Astrocyte (in vitro differentiated cells and primary cell): Measurements from ENCODE around the gene TSC22D1. TPM values are rescaled to one million over a fixed set of nuclear protein-coding genes. Genes with fewer than 3 reads are reported as not detected.
A peak's percentile ranks its signal among the peaks of the same experiment; 100 is the strongest.

Experiments used
- DNase-seq: peaks from one replicate; pipeline ENCODE4 v3.0.0-alpha.2; 2010; ENCODE audit warnings: low read depth
- FAIRE-seq: peaks from 2 replicates; lab custom pipeline; 2011; peaks lifted over from hg19 to GRCh38; lab: Jason Lieb, UNC
- H2AFZ ChIP-seq: 2 replicates; pipeline ENCODE4 v1.6.0; 2012; ENCODE audit warnings: low read depth, low read length, inconsistent platforms
- H3K27ac ChIP-seq: 2 replicates; pipeline ENCODE4 v1.5.1; 2011; ENCODE audit warnings: low read depth, low read length, inconsistent platforms
- H3K27me3 ChIP-seq: 2 replicates; pipeline ENCODE4 v1.6.0; 2011; ENCODE audit warnings: low read length, inconsistent platforms; ENCODE audit not compliant: insufficient read depth
- H3K36me3 ChIP-seq: 2 replicates; pipeline ENCODE4 v1.5.1; 2011; ENCODE audit warnings: low read length, inconsistent platforms; ENCODE audit not compliant: insufficient read depth
- H3K4me1 ChIP-seq: 2 replicates; pipeline ENCODE4 v1.5.1; 2011; ENCODE audit warnings: low read length, inconsistent platforms; ENCODE audit not compliant: insufficient read depth
- H3K4me2 ChIP-seq: 2 replicates; pipeline ENCODE4 v1.6.0; 2012; ENCODE audit warnings: low read length, inconsistent platforms
- H3K4me3 ChIP-seq: 2 replicates; pipeline ENCODE4 v1.5.1; 2011; ENCODE audit warnings: low read depth, mild to moderate bottlenecking, low read length, inconsistent platforms; ENCODE audit not compliant: insufficient read depth
- H3K79me2 ChIP-seq: 2 replicates; pipeline ENCODE4 v1.6.0; 2012; ENCODE audit warnings: mild to moderate bottlenecking, low read length, inconsistent platforms; ENCODE audit not compliant: insufficient read depth
- H3K9ac ChIP-seq: 2 replicates; pipeline ENCODE4 v1.6.0; 2012; ENCODE audit warnings: mild to moderate bottlenecking, low read length, inconsistent platforms
- H3K9me3 ChIP-seq: 2 replicates; pipeline ENCODE4 v1.5.1; 2012; ENCODE audit warnings: low read depth, mild to moderate bottlenecking, low read length, inconsistent platforms; ENCODE audit not compliant: insufficient read depth
- H4K20me1 ChIP-seq: 2 replicates; pipeline ENCODE4 v1.6.0; 2012; ENCODE audit warnings: low read length, inconsistent platforms; ENCODE audit not compliant: insufficient read depth
- H3K27ac Mint-ChIP-seq: one replicate; pipeline ENCODE4 v1.8.0; 2021; ENCODE audit warnings: mild to moderate bottlenecking, mixed read lengths; ENCODE audit not compliant: unreplicated experiment
- H3K27me3 Mint-ChIP-seq: one replicate; pipeline ENCODE4 v1.8.0; 2021; ENCODE audit warnings: low read depth, mixed read lengths; ENCODE audit not compliant: unreplicated experiment
- H3K36me3 Mint-ChIP-seq: one replicate; pipeline ENCODE4 v1.8.0; 2021; ENCODE audit warnings: low read depth, mixed read lengths; ENCODE audit not compliant: unreplicated experiment
- H3K4me1 Mint-ChIP-seq: one replicate; pipeline ENCODE4 v1.8.0; 2021; ENCODE audit warnings: low read depth, mixed read lengths; ENCODE audit not compliant: unreplicated experiment
- H3K4me3 Mint-ChIP-seq: one replicate; pipeline ENCODE4 v1.8.0; 2021; ENCODE audit warnings: mild to moderate bottlenecking, moderate library complexity, mixed read lengths; ENCODE audit not compliant: unreplicated experiment
- H3K9me3 Mint-ChIP-seq: one replicate; pipeline ENCODE4 v1.8.0; 2021; ENCODE audit warnings: mild to moderate bottlenecking, mixed read lengths; ENCODE audit not compliant: unreplicated experiment
- EZH2 ChIP-seq: IDR thresholded peaks from 2 replicates; pipeline ENCODE4 v1.6.1; 2012; ENCODE audit warnings: mild to moderate bottlenecking, low read length, inconsistent platforms; ENCODE audit not compliant: insufficient read depth
- total RNA-seq: library from RNA; stranded (reverse); gene quantifications from 2 replicates; pipeline ENCODE4 v1.2.1, GENCODE V29; 2021
- TF ChIP-seq, protein P1 (sequence below): IDR thresholded peaks from 2 replicates; pipeline ENCODE4 v1.5.1; 2011; ENCODE audit warnings: low read depth, mild to moderate bottlenecking, inconsistent platforms, low read length, moderate library complexity; ENCODE audit not compliant: insufficient read depth

The TSC22D1 gene
- total RNA-seq, 1 donor from 2014 or later: 96.2 TPM

DNA sequence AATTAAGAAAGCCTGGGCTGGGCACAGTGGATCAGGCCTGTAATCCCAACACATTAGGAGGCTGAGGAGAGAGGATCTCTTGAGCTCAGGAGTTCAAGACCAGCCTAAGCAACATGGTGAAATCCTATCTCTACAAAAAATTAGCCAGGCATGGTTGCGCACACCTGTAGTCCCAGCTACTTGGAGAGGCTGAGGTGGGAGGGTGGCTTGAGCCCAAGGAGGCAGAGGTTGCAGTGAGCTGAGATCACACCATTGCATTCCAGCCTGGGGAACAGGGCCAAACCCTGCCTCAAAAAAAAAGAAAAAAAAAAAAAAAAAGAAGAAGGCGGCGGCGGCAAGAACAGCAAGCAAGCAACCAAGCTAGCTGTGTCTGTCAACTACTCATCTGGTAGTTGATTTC lies 26.7 kb downstream of the TSC22D1 start:
- TF ChIP-seq, protein P1, sequence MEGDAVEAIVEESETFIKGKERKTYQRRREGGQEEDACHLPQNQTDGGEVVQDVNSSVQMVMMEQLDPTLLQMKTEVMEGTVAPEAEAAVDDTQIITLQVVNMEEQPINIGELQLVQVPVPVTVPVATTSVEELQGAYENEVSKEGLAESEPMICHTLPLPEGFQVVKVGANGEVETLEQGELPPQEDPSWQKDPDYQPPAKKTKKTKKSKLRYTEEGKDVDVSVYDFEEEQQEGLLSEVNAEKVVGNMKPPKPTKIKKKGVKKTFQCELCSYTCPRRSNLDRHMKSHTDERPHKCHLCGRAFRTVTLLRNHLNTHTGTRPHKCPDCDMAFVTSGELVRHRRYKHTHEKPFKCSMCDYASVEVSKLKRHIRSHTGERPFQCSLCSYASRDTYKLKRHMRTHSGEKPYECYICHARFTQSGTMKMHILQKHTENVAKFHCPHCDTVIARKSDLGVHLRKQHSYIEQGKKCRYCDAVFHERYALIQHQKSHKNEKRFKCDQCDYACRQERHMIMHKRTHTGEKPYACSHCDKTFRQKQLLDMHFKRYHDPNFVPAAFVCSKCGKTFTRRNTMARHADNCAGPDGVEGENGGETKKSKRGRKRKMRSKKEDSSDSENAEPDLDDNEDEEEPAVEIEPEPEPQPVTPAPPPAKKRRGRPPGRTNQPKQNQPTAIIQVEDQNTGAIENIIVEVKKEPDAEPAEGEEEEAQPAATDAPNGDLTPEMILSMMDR: no peak
- no peak for TF ChIP-seq EZH2
- Histone ChIP-seq H3K4me1 (no peaks in the 10 kb centered on the region), H3K36me3 (peaks cover 9% of the 10 kb centered on the region), H4K20me1 (peaks cover 51% of the 10 kb centered on the region), H3K27ac (no peak overlapping the region), H3K27me3 (no peaks in the 10 kb centered on the region), H3K4me2 (no peak overlapping the region), H2AFZ (no peak overlapping the region), H3K79me2 (peaks cover 85% of the 10 kb centered on the region), H3K4me3 (no peak overlapping the region), H3K9me3 (no peaks in the 10 kb centered on the region), H3K9ac (no peak overlapping the region)
- no peak overlapping the region for H3K4me3 Mint-ChIP-seq
- no peaks in the 10 kb centered on the region for H3K4me1 Mint-ChIP-seq
- H3K27ac Mint-ChIP-seq: no peak overlapping the region
- H3K27me3 Mint-ChIP-seq: no peaks in the 10 kb centered on the region
- H3K9me3 Mint-ChIP-seq: no peaks in the 10 kb centered on the region
- peaks cover 5% of the 10 kb centered on the region for H3K36me3 Mint-ChIP-seq
- FAIRE-seq: no peak
- peak; percentile 16 for DNase-seq

DNA sequence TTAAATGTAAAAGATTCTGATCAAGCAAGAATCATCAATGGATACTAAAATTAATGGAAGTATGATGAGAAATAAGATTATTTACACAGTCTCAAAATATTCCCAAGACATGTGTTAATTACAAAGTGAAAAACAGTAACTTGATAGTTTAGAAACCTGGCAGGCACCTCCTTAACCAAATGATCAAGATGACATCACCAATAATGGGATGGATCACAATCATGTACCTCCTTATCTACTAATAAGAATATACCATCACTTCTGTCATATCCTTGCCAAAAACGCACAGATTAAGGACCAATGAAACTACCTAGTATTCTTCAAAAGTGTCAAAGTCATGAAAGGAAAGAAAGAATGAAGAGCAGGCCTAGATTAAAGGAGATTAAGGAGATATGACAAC lies 30.0 kb downstream of the TSC22D1 start:
- Histone ChIP-seq H3K27me3 (no peaks in the 10 kb centered on the region), H3K4me1 (no peaks in the 10 kb centered on the region), H2AFZ (no peak overlapping the region), H3K9me3 (no peaks in the 10 kb centered on the region), H4K20me1 (peaks cover 36% of the 10 kb centered on the region), H3K4me2 (no peak overlapping the region), H3K27ac (no peak overlapping the region), H3K9ac (no peak overlapping the region), H3K36me3 (no peaks in the 10 kb centered on the region), H3K79me2 (peaks cover 75% of the 10 kb centered on the region), H3K4me3 (no peak overlapping the region)
- TF ChIP-seq, protein P1: no peak
- no peak for TF ChIP-seq EZH2
- H3K27ac Mint-ChIP-seq: no peak overlapping the region
- FAIRE-seq: no peak
- H3K27me3 Mint-ChIP-seq: no peaks in the 10 kb centered on the region
- no peak for DNase-seq
- H3K9me3 Mint-ChIP-seq: no peaks in the 10 kb centered on the region
- H3K4me3 Mint-ChIP-seq: no peak overlapping the region
- no peaks in the 10 kb centered on the region for H3K36me3 Mint-ChIP-seq
- H3K4me1 Mint-ChIP-seq: peaks cover 4% of the 10 kb centered on the region

DNA sequence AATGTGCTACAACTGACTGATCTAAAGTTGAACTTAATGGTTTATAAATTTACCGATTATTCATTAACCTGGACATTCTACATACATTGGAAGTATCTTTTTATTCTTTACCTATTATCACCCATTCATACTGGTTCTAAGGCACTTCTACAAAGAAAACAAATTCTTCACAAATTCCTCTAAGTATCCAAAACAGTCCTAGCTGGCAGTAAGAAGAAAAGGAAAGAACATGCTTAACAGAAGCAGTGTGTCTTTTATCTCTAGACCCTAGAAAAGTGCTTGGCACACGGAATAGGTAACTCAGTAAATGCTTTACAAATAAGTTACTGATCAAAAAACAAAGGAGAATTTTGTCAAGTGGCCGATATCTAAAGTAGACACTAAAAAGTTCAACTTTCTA lies 32.8 kb downstream of the TSC22D1 start:
- FAIRE-seq: peak; percentile 74

More for the DNA sequence above, 32.8 kb downstream of the TSC22D1 start:
- DNase-seq: no peak
- Histone ChIP-seq H3K9ac (no peak overlapping the region), H3K36me3 (peaks cover 5% of the 10 kb centered on the region), H2AFZ (no peak overlapping the region), H3K27ac (no peak overlapping the region), H3K79me2 (peaks cover 58% of the 10 kb centered on the region), H4K20me1 (peaks cover 16% of the 10 kb centered on the region), H3K27me3 (no peaks in the 10 kb centered on the region), H3K4me3 (no peak overlapping the region), H3K4me2 (no peak overlapping the region), H3K9me3 (no peaks in the 10 kb centered on the region), H3K4me1 (no peaks in the 10 kb centered on the region)
- H3K9me3 Mint-ChIP-seq: no peaks in the 10 kb centered on the region
- H3K36me3 Mint-ChIP-seq: peaks cover 4% of the 10 kb centered on the region
- no peak overlapping the region for H3K27ac Mint-ChIP-seq
- no peak for TF ChIP-seq EZH2
- TF ChIP-seq, protein P1: no peak
- H3K27me3 Mint-ChIP-seq: no peaks in the 10 kb centered on the region
- peaks cover 8% of the 10 kb centered on the region for H3K4me1 Mint-ChIP-seq
- no peak overlapping the region for H3K4me3 Mint-ChIP-seq
